HG03457 (cell line): ENCODE results near the gene ZNF354C.
"Not testable (repeated sequence)": the region's sequence is repeated elsewhere in the genome, so short reads cannot be mapped to it uniquely, and the experiment has no call there.

Experiments used
- ATAC-seq: cut with Tn5 transposase; IDR thresholded peaks from one replicate; pipeline ENCODE4 v1.9.1; 2021; ENCODE audit warnings: moderate number of reproducible peaks; ENCODE audit not compliant: unreplicated experiment

ZNF354C gene

GRCh38 chr5:179060116-179061008 is at the start of gene ZNF354C:
Gene ZNF354C, plus strand, starts transcription at chr5:179060373. Its CDS starts 1,696 bp downstream, at chr5:179062069.
- peak; percentile 69 for ATAC-seq

DNA sequence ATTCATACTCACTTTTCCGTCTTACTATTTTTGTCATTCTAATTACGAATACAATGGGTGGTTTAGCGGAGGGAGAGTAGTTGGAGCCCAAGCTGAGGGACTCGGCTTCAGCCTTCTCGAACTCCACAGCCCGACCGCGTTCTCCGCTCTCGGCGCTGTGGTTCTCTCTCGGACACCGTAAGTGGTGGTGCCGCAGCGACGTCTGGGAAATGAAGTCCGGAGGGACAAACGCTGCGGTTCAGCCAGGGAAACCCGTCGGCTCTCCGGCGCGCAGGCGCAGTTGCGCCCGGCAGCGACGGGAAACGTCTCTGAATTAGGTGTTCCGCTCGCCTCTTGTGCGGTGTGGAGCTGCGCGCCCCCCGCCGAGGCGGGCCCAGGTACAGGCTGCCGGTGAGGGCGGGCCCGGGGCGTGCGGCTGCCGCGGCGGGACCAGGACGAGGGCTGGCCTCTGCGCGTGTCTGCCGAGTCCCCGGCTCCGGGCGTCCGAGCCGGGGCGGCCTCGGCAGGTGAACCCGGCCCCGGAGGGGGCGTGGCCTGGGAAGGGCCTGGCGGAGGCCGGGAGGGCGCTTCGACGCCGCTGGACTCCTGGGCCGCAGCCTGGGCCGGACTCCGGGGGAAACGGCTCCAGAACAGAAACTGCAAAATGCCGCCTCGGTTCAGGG is 36.5 kb upstream of the ZNF354C start, which contains the start of gene ZNF879:
TSS of gene ZNF879 (plus strand) at position 277 of the 662 bp plus-strand sequence. CDS start 1,201 bp downstream, outside the sequence.
- ATAC-seq = peak; percentile 77

DNA sequence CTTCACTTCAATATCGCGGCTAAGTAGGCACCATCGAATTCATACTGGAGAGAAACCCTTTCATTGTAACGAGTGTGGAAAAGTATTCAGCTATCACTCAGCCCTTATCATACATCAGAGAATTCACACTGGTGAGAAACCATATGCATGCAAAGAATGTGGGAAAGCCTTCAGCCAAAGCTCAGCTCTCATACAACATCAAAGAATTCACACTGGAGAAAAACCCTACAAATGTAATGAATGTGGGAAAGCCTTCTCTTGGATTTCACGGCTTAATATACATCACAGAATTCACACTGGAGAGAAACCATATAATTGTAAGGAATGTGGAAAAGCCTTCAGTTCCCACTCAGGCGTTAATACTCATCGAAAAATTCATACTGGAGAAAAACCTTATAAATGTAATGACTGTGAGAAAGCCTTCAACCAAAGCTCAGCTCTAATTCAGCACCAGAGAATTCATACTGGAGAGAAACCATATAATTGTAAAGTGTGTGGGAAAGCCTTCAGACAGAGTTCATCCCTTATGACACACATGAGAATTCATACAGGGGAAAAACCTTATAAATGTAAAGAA is 27.1 kb upstream of the ZNF354C start:
- no peak for ATAC-seq

- ATAC-seq = no peak
These were observed 15.4 kb upstream of the ZNF354C start for GRCh38 chr5:179044765-179045164.

DNA sequence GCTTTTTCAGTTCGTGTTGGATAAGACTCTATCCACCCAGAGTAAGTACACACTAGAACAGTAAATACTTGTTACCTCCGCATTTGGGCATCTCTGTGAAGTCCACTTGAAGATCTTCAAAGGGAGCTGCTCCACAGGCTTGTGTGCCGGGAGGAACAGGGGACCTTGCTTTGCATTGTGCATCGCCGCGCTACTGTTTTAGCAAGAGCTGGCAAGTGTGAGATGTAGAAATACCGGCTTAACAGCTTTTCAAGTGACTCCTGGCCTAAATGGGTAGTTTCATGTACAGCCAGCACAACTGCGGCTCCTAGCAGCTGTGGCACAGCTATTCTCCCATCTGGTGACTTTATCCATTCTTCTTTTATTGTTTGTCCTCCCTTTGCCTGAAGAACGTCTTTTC is 8.4 kb upstream of the ZNF354C start:
- ATAC-seq = no peak

- ATAC-seq = no peak
These were observed 6.0 kb upstream of the ZNF354C start for GRCh38 chr5:179054036-179054785.

DNA sequence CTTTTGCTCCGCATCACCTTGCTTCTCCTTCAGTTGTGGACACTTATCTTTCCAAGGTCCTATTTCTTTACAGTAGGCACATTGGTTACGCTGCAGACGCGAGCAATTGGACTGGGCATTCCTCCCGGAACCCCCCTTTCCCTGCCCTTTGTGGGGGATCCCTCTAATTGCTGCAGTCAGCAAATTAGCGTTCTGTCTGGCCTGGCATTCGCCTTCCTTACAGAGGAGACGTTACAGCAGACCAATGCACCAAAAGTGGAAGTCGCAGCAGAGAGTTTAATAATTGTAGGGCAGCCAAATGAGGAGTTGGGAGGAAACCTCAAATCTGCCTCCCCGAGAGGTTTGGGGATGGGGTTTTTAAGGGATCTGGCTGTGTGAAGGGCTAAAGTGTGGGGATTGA is 5.3 kb upstream of the ZNF354C start:
- no peak for ATAC-seq

DNA sequence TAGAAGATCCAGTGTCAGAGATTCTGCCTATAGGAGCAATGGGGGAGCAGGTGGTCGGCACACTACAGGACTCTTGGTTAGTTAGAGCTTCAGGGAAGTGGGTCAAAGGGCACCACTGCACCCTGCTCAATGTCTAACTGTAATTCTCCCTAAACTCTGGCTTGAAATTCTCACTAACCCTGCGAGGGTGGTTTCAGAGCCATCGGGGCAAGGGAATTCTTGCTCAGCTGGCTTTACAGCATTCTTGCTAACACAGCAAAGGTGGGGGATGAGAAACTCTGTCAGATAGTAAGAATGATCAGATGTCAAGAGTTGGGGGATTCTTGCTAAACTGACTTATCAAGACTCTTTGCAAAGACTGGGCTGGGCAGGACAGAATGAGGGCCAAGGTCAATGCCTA is 4.7 kb upstream of the ZNF354C start:
- ATAC-seq = no peak

DNA sequence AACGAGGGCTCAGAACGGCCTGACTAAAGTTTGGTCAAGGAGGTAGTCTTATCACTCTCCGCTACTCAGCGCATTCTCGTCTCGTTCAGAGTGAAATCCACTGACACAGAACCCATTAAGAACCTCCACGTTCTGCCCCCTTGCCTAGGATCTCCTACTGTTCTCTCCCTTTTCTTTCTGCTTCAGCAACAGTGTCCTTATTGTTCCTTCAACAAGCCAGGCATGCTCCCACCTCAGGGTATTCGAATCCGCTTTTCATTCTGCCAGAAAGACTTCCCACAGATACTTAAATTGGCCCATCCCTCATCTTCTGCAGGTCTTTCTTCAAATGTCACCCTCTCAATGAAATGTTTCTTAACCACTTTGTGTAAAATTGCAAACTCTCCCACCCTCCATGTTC is 4.3 kb upstream of the ZNF354C start:
- ATAC-seq = no peak

DNA sequence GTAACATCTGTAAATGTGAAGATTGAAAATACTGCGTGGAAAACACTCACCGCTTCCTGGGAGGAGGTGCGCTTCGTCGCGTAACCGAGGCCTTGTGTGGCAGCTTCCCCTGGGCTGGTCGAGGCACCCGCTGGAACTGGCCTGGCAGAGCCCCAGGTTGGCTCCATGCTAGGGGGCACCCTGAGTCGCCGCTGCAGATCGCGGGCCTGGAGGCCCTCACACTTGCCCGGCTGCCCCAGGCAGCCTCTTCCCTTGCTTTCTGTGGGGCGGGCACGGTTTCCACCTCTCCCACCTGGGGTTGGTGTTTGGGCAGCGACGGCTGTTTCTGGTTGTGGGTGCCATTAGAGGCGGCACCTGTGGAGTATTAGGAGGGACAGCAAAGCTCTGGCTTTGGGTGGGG is 852 bp downstream of the ZNF354C start:
- ATAC-seq = no peak

GRCh38 chr5:179065703-179066102 is 5.5 kb downstream of the ZNF354C start:
- ATAC-seq = no peak

DNA sequence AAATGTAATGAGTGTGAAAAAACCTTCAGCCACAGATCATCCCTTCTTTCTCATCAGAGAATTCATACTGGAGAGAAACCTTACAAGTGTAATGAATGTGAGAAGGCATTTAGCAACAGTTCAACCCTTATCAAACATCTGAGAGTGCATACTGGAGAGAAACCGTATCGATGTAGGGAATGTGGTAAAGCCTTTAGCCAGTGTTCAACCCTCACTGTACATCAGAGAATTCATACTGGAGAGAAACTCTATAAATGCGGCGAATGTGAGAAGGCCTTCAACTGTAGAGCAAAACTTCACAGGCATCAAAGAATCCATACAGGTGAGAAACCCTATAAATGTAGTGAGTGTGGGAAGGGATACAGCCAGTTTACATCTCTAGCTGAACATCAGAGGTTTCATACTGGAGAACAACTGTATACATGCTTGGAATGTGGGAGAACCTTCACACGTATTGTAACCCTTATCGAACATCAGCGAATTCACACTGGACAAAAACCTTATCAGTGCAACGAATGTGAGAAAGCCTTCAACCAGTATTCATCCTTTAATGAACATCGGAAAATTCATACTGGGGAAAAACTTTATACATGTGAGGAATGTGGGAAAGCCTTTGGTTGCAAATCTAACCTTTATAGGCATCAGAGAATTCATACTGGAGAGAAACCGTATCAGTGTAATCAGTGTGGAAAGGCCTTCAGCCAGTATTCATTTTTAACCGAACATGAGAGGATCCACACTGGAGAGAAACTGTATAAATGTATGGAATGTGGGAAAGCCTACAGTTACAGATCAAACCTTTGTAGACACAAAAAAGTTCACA is 19.2 kb downstream of the ZNF354C start:
- no peak for ATAC-seq

DNA sequence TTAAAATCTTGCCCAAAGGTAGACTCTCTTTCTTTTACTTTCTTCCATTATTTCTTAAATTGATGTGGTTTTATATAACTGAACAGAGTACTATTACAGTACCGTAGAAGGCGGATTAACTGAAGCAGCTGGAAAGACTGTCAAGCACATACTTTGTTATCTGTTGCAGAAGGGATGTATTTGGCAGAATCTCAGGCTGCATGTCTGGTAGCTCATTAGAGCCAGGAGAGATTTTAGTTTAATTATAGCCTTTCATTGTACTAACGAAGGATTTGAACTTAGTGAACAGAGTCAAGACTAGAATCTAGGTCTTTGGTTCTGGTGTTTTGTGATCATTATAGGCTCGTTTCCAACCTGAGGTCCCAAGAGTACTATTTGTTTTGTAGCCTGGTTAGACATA is 20.6 kb downstream of the ZNF354C start:
- ATAC-seq = no peak

GRCh38 chr5:179089502-179089901 is 29.3 kb downstream of the ZNF354C start:
- no peak for ATAC-seq

DNA sequence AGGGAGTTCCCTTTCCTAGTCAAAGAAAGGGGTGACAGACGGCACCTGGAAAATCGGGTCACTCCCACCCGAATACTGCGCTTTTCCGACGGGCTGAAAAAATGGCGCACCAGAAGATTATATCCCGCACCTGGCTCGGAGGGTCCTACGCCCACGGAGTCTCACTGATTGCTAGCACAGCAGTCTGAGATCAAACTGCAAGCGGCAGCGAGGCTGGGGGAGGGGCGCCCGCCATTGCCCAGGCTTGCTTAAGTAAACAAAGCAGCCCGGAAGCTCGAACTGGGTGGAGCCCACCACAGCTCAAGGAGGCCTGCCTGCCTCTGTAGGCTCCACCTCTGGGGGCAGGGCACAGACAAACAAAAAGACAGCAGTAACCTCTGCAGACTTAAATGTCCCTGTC is 41.1 kb downstream of the ZNF354C start:
- not testable (repeated sequence) for ATAC-seq

DNA sequence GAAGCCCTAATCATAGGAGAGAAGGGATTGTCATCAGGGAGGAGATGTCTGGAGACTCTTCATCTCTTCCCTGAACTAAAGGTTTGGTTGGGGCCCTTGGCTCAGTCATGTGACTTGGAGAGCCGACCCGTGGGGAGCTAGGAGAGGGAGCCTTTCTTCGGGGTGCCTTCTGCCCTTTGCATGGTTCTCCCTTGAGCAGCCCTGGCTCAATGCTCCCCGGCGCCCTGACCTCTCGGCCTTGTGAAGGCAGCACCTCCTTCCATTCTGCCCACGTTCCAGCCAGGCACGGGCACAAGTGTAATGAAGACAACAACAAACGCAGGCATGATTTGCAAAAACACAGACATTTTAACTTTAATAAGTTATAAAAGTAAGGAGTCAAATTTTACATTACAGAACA is 50.4 kb downstream of the ZNF354C start:
- no peak for ATAC-seq

DNA sequence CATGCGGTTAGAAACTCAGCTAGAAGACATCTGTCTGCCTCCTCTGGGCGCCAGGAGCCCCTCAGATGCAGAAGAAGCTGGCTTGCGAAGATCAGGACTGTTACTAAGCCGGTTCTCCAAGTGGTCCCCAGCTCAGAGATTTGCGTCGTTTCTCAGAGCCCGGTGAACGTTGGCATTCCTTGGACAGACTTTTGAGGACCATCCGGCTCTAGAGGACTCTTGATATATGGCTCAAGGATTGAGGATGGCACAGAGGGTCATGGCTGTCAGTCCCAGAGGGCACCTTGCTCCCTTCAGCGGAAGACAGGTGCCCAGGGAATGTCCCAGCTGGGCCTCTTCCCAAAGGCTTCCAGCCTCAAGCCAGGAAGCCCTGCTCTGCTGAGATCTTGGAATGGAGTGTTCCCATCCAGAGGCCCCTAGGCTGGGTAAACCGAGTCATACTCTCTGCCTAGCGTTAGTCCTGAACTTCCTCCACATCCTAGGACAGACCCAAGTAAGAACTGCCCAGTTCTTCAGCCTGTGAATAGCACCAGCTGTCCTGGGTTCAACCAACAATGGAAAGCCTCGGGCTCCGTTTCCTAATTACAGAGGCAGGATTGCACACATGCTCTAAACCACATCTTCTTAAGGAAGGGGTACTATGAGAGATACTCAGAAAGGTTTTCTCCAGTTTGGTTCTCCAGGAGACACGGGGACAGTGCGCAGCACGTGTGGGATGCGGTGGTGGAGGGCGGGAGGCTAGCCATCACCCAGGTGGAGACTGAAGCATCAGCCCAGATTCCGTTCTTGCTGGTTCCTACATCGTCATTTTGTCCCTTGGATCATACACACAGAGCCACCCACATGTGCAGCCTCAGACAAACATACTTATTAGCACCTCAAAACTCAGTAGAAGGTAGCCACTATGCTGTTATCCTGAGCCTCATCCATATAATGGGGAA is 51.4 kb downstream of the ZNF354C start:
- no peak for ATAC-seq

DNA sequence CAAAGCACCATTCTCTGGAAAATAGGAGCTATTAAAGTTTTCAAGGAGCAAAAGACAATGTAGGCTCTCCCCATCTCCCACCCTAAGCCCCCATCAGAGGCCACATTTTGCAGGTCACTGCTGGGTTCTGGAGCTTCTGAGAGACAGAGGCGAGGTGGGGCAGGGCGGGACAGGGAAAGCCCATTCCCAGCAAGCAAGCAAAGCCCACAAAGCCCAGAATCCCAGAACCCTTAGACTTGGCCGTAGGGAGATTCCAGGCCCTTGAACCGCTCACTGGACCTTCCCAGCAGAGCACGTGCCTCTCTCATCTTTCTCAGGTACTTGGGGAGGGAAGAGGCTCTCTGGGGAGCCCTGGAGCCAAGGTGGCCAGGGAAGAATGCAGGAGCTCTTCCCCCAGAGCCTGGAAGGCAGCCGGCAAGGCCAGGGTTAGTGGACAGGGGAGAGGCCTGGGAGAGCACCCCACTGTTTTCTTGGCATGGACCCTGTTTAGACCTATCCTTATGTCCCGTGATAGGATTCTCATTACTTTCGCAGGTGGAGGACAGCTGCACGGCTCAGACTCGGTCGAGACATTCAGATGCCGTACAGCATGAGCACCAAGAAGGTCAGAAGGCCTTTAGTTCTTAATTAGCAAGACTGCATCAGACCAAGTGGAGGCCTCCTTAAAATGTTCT is 52.4 kb downstream of the ZNF354C start:
- ATAC-seq = no peak

DNA sequence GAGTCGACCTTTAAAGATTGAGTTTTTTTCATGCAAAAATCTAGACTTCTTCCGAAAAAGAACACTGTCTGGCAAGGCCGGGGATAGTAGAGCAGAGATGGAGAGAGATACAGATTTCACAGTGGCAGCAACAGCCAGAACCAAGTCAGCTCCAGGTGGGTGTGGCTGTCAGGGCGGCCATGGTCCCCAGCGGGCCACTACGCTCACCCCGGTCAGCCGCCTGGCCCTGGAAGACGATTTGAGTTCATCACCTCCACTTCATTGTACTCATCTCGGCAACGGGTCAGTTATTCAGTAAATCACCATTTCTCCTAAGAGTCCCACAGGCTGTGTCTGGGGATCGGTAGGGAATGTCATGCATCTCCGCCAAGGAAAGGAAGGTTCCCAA is 53.0 kb downstream of the ZNF354C start:
- ATAC-seq = no peak
